Omental fat pad (tissue), 4 donors: ENCODE results near the gene ADCY6. TPM values are rescaled to one million over a fixed set of nuclear protein-coding genes. Genes with fewer than 3 reads are reported as not detected.

ENCODE experiments used
- ATAC-seq: fragments of 150-250 bp; one replicate; pipeline ENCODE4 v1.9.1; 2016; ENCODE audit warnings: mild to moderate bottlenecking, moderate library complexity; ENCODE audit not compliant: low FRiP score
- DNase-seq: peaks from one replicate; pipeline ENCODE4 v3.0.0-alpha.2; 2019; ENCODE audit warnings: low spot score
- CTCF ChIP-seq, 3 donors: fragments of 450-650 bp; IDR thresholded peaks; one replicate each; pipeline ENCODE4 v1.5.1; 2016 to 2017; ENCODE audit warnings: antibody characterized with exemption in 3 of 3, mild to moderate bottlenecking in 3 of 3, moderate library complexity in 2 of 3
- total RNA-seq, 4 donors: library from RNA; depleted of rRNA; stranded (reverse); fragments of >200 nt; gene quantifications; one replicate each; pipeline ENCODE4 v1.1.0, GENCODE V29; 2016

ADCY6 gene
- total RNA-seq, 4 donors from 2014 or later, result 30.9 to 57.1 (median 47.9) TPM

GRCh38 chr12:48807981-48808380 lies 19.1 kb upstream of the ADCY6 start:
- no peak for ATAC-seq
- TF ChIP-seq CTCF (IDR thresholded peaks at IDR 0.05), result no peak
- no peak for DNase-seq

GRCh38 chr12:48803675-48804074 lies 14.8 kb upstream of the ADCY6 start:
- DNase-seq, result no peak
- no peak for TF ChIP-seq CTCF (IDR thresholded peaks at IDR 0.05)
- ATAC-seq, result no peak

- ATAC-seq, result no peak
- DNase-seq, result no peak
- TF ChIP-seq CTCF (IDR thresholded peaks at IDR 0.05), result no peak
Observed at GRCh38 chr12:48800971-48801370, 12.1 kb upstream of the ADCY6 start.

- ATAC-seq (no peak), DNase-seq (no peak)
- no peak for TF ChIP-seq CTCF (IDR thresholded peaks at IDR 0.05)
Observed at GRCh38 chr12:48800457-48800856, 11.6 kb upstream of the ADCY6 start.

- ATAC-seq, result no peak
- TF ChIP-seq CTCF (IDR thresholded peaks at IDR 0.05), result no peak
Observed at GRCh38 chr12:48796976-48797375, 8.1 kb upstream of the ADCY6 start.

GRCh38 chr12:48795550-48796455 lies 6.9 kb upstream of the ADCY6 start:
- ATAC-seq (peak; percentile 94), DNase-seq (peak; percentile 80)
- TF ChIP-seq CTCF (IDR thresholded peaks at IDR 0.05), result peak in 2 of 3 donors; percentile 57 to 88

More at GRCh38 chr12:48796976-48797375, 8.1 kb upstream of the ADCY6 start:
- no peak for DNase-seq

- ATAC-seq, result no peak
- no peak for DNase-seq
- TF ChIP-seq CTCF (IDR thresholded peaks at IDR 0.05), result no peak
Observed at GRCh38 chr12:48794870-48795269, 6.0 kb upstream of the ADCY6 start.
